H54 (cell line): ENCODE results near the gene FGFR2.

Experiments used
- DNase-seq: peaks from one replicate; pipeline ENCODE4 v3.0.0; 2011; ENCODE audit warnings: low spot score, mixed read lengths; ENCODE audit not compliant: insufficient read length
- FAIRE-seq: peaks from 3 replicates; lab custom pipeline; 2011; peaks lifted over from hg19 to GRCh38; lab: Jason Lieb, UNC
- POLR2A ChIP-seq: IDR thresholded peaks from 2 replicates; pipeline ENCODE4 v1.6.1; 2011; ENCODE audit warnings: low read depth, mild to moderate bottlenecking, low read length

Gene FGFR2

GRCh38 chr10:121540732-121541395 is 57.4 kb downstream of the FGFR2 start:
- FAIRE-seq (no peak), DNase-seq (no peak)
- no peak for TF ChIP-seq POLR2A

GRCh38 chr10:121539786-121540185 is 58.5 kb downstream of the FGFR2 start:
- no peak for DNase-seq
- no peak for FAIRE-seq
- TF ChIP-seq POLR2A, result no peak

DNA sequence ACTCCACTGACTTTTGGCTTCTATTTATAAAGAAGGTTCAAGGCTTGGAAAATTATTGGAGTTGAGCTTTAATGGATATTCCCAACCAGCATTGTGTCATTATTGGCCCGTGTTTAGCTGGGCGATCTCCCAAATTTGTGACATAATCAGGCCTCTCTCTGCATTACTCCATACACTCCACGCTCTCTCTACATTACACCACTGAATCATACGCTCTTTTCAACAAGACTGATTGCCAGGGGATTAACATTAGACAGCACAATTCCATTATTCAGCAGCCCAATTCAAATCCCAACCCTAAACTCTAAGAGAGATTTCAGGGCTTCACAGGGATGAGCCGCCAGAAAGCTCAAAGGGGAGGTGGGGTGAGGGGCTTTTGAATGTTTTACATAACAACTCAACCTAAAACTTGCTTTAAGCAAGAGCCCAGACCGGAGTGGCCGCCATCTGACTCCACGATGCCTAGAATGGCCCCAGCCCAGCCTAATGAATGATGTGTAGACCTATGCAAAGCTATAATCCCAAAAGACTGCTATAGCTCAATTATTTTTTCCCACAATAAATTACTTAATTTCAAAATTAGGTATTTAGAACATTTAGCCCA is 61.8 kb downstream of the FGFR2 start:
- FAIRE-seq, result no peak
- no peak for DNase-seq
- no peak for TF ChIP-seq POLR2A

DNA sequence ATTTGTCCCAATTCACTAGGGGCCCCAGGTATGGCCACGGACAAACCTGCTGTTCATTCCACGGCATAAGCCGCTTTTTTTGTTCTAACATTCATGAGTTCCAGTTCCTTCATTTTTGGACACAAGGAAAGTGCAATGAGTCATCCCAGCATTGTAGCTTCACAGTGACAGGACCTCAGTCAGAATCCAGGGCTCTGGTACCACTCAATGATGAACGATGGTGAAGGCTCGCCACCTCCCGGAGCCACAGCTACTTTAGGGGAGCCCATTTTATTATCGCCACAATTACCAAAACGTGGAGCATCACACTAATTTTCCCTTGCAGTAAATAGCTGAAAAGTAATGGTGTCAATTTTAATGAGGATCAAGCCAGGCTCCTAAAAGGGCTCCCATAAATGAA is 62.9 kb downstream of the FGFR2 start:
- no peak for FAIRE-seq
- no peak for DNase-seq
- TF ChIP-seq POLR2A, result no peak

DNA sequence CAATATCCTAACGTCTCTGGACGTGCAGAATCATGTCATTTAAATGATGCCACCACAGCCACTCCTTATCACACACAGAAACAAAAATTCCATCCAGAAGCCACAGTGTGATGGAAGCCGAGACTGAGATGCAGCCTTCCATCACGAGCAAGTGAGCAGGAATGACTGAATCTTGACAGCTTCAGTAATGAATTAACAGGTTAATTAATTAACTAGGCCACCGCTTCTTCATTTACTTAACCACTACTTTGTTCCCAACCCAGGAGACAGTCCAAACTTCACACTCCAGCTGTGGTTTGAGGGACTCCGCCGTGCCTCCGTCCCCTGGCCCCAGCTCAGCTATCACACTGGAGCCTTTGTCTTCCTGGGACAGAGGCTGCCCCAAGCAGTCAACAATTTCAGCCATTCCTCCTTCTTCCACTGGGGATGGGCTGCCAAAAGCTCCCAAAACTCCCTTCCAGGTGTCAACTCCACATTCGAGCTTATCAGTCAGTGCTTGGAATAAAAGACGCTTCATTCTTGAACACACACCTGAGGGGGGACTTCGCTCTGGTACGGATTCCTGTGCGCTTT is 65.9 kb downstream of the FGFR2 start:
- no peak for TF ChIP-seq POLR2A

DNA sequence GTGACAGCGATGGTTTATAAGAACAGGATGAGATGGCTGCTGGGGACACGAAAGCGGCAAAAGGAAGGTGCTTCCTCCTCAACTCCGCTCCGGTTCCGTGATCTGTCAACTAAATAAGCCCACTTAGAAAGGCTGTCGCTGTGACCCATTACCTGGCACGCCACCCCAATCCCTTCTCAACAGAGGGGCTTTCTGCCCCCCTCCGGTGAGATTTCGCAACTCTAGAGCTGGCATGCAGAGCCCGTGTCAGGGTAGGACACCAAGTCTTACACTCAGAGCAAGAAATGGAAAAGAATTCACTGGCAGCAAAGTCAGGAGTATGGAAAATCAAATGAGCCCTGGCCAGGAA is 66.4 kb downstream of the FGFR2 start:
- no peak for TF ChIP-seq POLR2A
- no peak for DNase-seq
- FAIRE-seq, result no peak

More for the DNA sequence above, 65.9 kb downstream of the FGFR2 start:
- DNase-seq (no peak), FAIRE-seq (no peak)

DNA sequence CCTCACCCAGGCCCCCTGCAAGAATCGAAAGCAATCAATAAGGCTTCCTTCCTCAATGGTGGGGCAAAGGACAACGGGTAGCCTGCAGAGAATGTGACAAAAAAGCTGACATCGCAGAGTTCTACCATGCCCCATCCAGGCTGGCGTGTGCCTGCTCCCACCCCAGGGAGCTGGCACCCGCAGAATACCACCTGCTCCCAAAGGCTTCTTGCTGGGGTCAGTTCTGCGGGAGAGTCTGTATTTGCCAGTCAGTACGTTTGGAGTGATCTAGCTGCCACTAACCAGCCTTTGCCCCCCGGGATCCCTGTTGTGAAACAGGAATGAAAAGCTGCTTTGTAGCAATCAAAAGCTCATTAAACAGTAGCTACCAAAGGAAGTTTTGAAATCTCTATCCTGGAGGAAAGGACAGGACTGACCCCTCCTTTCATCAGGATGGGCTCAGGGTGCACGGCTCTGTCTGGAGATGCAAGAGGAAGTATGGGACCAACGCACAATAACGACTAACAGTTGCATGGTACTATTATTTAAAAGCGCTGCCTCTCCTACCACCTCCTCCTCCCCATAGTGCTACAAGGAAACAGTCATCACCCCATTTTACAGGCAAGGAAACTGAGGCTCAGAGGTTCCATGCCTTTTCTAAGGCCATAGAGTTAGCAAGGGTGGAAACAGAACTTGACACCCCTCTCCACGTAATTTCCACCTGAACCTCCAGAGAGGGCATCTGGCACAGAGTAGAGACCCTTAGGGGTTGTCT is 67.0 kb downstream of the FGFR2 start:
- DNase-seq, result no peak
- FAIRE-seq, result no peak
- TF ChIP-seq POLR2A, result no peak

DNA sequence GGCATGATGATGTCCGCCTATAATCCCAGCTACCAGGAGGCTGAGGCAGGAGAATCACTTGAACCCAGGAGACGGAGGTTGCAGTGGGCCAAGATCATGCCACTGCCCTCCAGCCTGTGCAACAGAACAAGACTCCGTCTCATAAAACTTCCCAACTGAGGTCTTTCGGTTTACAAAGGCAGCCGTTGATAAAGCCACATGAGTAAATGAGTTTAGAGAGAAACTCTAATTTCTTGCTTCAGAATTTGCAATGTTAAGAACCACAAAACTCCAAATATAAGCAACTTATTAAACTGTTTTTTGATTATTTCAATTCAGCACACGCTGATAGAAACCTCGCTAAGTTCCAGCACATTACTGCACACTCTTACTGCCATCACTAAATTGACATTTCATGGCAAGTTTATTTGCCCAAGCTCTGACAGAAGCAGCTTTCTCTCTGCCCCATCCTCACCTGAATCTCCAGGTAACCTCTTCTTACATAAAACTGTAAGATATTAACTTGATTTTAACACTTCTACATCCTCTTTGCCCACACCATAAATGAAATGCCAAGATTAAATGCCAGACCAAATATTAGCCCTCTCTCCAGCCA is 67.7 kb downstream of the FGFR2 start:
- no peak for TF ChIP-seq POLR2A
- DNase-seq (no peak), FAIRE-seq (no peak)

- FAIRE-seq (no peak), DNase-seq (no peak)
- no peak for TF ChIP-seq POLR2A
Observed at GRCh38 chr10:121527690-121528089, 70.6 kb downstream of the FGFR2 start.

- DNase-seq (no peak), FAIRE-seq (no peak)
- TF ChIP-seq POLR2A, result no peak
Observed at GRCh38 chr10:121526801-121527221, 71.4 kb downstream of the FGFR2 start.

GRCh38 chr10:121526135-121526790 is 72.0 kb downstream of the FGFR2 start:
- TF ChIP-seq POLR2A, result no peak

GRCh38 chr10:121525251-121526134 is 72.8 kb downstream of the FGFR2 start:
- no peak for FAIRE-seq
- DNase-seq, result no peak
- TF ChIP-seq POLR2A, result no peak

More at GRCh38 chr10:121526135-121526790, 72.0 kb downstream of the FGFR2 start:
- FAIRE-seq (no peak), DNase-seq (no peak)
